ENCODE measurements around the gene BCS1L.
A peak's percentile ranks its signal among the peaks of the same experiment; 100 is the strongest.

Gene BCS1L

GRCh38 chr2:218710687-218711549 is 51.4 kb downstream of the BCS1L start, which contains the start of gene TTLL4:
Gene TTLL4, plus strand, starts transcription at chr2:218710835. Its CDS starts 26,842 bp downstream, at chr2:218737677.
- in situ Hi-C loops (cut with MboI; ENCODE audit: low pct_unique_long_range_greater_than_20kb, low sequenced_read_pairs) = no loop called here
- DNase-seq = peak; percentile 96

DNA sequence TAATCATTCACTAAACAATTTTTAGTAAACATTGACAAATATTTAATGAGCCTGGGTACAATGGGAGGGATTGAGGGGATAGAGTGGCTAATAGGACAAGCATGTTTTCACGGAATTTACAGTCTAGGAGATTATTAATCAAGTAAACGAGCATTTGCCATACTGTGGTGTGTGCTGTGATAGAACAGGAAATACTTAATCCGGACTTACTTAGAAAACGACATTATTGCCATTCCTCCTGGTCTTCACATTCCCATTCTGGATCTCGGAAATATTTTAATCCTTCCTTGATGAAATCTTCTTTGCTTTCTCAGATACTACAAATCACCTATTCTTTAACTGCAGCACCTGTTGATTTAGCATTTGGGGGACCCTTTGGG is 52.1 kb downstream of the BCS1L start:
- DNase-seq = no peak
- in situ Hi-C loops (cut with MboI; ENCODE audit: low pct_unique_long_range_greater_than_20kb, low sequenced_read_pairs) = no loop called here
